Measurements from ENCODE around the gene TMEM72. TPM values are rescaled to one million over a fixed set of nuclear protein-coding genes. Genes with fewer than 3 reads are reported as not detected.

Gene TMEM72
- total RNA-seq, 1 donor from 2014 or later = not detected

DNA sequence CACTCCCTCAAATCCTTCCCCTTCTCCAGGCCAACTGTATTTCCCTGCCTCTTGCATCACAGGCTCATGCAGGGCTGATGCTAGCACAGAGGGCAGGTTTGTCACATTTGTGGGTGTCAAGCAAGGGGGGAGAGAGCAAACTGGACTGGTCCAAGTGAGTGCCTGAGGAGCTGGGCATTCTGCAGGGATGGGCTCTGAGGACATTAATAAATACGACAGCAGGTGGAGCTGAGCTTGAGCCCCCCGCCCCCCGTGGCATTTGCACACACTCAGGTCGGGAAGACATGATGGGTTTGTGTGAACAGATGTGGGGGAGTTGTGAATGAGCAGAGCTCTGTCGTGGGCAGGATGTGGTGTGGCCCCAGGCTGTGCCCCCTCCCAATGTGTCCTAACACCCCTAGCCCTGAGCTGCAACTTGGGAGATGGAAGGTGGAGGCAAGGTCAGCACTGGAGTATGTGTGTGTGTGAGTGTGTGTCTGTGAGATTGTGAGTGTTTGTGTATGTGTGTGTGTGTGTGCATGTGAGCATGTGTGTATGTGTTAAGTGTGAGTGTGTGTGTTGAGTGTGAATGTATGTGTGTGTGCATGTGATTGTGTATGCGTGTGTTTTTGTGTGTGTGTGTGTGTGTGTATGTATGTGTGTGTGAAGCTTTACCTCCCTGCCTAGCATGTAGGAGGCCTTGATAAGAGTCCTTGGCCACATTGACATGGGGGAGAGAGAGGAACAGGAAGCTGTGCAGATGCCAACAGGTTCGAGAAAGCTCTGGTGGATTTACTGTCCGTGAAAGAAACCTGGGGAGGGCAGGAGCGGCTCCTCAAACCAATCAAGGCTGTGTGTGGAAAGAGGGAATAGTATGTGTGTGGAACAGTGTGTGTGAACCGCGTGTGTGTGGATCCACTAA lies 57.6 kb downstream of the TMEM72 start:
- no peak overlapping the region for H3K4me3 ChIP-seq
- H3K27ac ChIP-seq = peak overlapping the region; percentile 50
- H3K4me1 ChIP-seq = peaks cover 49% of the 10 kb centered on the region
- H3K9me3 ChIP-seq = no peaks in the 10 kb centered on the region
- intact Hi-C loops (cut with DNase I) = no loop called here
- no peak for DNase-seq (ENCODE audit: extremely low spot score in 2 of 2)
- H3K36me3 ChIP-seq = peaks cover 0 to 4% of the 10 kb centered on the region in 2 donors
- H3K27me3 ChIP-seq = no peaks in the 10 kb centered on the region
- TF ChIP-seq CTCF (IDR thresholded peaks at IDR 0.05) = no peak
- no peak for TF ChIP-seq POLR2A (IDR thresholded peaks at IDR 0.05)
- no peak for TF ChIP-seq POLR2AphosphoS5 (IDR thresholded peaks at IDR 0.05; ENCODE audit: insufficient read depth in 1 of 2, low read depth in 1 of 2)

DNA sequence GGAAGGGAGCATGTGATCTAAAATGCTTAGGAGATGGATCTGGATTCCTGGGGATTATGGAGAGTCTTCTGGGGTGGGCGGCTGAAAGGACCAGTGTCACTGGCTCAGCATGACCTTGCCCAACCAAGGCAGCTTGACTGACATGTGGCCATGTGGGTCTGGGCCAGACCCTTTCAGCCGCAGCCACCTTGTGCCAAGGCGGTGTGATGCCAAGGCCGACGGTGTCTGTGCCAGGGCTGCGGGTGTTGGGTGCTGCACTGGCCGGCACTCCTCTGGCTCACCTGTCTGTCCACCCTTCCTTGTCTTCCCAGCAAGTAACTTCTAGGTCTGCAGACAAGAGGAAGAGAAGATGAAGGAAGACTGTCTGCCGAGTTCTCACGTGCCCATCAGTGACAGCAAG lies 58.7 kb downstream of the TMEM72 start:
- Histone ChIP-seq H3K27ac (no peak overlapping the region), H3K27me3 (no peaks in the 10 kb centered on the region), H3K4me1 (peaks cover 49% of the 10 kb centered on the region), H3K9me3 (no peaks in the 10 kb centered on the region), H3K36me3 (peaks cover 0 to 4% of the 10 kb centered on the region in 2 donors), H3K4me3 (no peak overlapping the region)
- intact Hi-C loops (cut with DNase I) = loop anchor here (5.0 kb wide), 1 partner anchor 38 kb away; no protein-coding TSS in a partner anchor
- no peak for DNase-seq (ENCODE audit: extremely low spot score in 2 of 2)
- TF ChIP-seq POLR2A (IDR thresholded peaks at IDR 0.05) = no peak
- no peak for TF ChIP-seq POLR2AphosphoS5 (IDR thresholded peaks at IDR 0.05; ENCODE audit: insufficient read depth in 1 of 2, low read depth in 1 of 2)
- no peak for TF ChIP-seq CTCF (IDR thresholded peaks at IDR 0.05)

DNA sequence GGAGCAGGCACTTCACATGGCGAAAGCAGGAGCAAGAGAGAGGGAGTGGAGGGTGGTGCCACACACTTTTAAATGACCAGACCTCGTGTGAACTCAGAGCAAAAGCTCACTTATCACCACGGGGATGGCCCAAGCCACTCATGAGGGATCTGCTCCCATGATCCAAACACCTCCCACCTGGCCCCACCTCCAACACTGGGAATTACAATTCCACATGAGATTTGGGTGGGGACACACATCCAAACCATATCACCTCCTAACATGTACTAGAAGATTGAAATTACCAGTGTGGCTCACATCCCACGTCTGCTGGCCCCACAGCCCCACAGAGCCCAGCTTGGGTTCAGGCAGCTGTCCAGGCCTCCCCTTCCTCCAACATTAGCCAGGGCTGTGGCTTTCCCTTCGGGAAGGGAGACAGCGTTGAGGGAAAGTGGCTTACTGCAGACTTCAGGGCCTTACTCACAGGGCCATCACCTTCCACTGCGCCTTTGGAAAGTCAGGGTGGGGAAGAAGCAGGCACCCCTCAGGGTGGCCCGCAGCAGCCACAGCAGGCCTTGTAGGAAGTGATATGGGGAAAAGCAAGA lies 59.8 kb downstream of the TMEM72 start:
- Histone ChIP-seq H3K4me1 (peaks cover 43% of the 10 kb centered on the region), H3K9me3 (no peaks in the 10 kb centered on the region), H3K27ac (no peak overlapping the region), H3K27me3 (no peaks in the 10 kb centered on the region), H3K36me3 (peaks cover 0 to 4% of the 10 kb centered on the region in 2 donors), H3K4me3 (no peak overlapping the region)
- TF ChIP-seq POLR2AphosphoS5 (IDR thresholded peaks at IDR 0.05; ENCODE audit: insufficient read depth in 1 of 2, low read depth in 1 of 2) = no peak
- no peak for TF ChIP-seq POLR2A (IDR thresholded peaks at IDR 0.05)
- TF ChIP-seq CTCF (IDR thresholded peaks at IDR 0.05) = no peak
- DNase-seq (ENCODE audit: extremely low spot score in 2 of 2) = no peak
- intact Hi-C loops (cut with DNase I) = loop anchor here (5.0 kb wide), 1 partner anchor 39 kb away; no protein-coding TSS in a partner anchor

GRCh38 chr10:44971434-44971833 lies 60.3 kb downstream of the TMEM72 start:
- Histone ChIP-seq H3K27ac (no peak overlapping the region), H3K27me3 (no peaks in the 10 kb centered on the region), H3K9me3 (no peaks in the 10 kb centered on the region), H3K36me3 (peaks cover 0 to 4% of the 10 kb centered on the region in 2 donors), H3K4me1 (peaks cover 38% of the 10 kb centered on the region), H3K4me3 (no peak overlapping the region)
- no peak for TF ChIP-seq CTCF (IDR thresholded peaks at IDR 0.05)
- no peak for TF ChIP-seq POLR2AphosphoS5 (IDR thresholded peaks at IDR 0.05; ENCODE audit: insufficient read depth in 1 of 2, low read depth in 1 of 2)
- TF ChIP-seq POLR2A (IDR thresholded peaks at IDR 0.05) = no peak
- intact Hi-C loops (cut with DNase I) = loop anchor here (5.0 kb wide), 1 partner anchor 39 kb away; no protein-coding TSS in a partner anchor
- DNase-seq (ENCODE audit: extremely low spot score in 2 of 2) = no peak

Data from vagina (tissue), 2 donors.